H4 (cell line): ENCODE data around the gene SEZ6L. TPM values are rescaled to one million over a fixed set of nuclear protein-coding genes. Genes with fewer than 3 reads are reported as not detected.
"Not testable (repeated sequence)": the region's sequence is repeated elsewhere in the genome, so short reads cannot be mapped to it uniquely, and the experiment has no call there.

Source experiments
- DNase-seq: peaks from one replicate; pipeline ENCODE4 v3.0.0-alpha.2; 2015; ENCODE audit warnings: low spot score
- total RNA-seq: library from RNA; depleted of rRNA; stranded (reverse); fragments of >200 nt; shearing (Covaris generic); gene quantifications from 2 replicates; pipeline ENCODE4 v1.2.3, GENCODE V29; 2014

SEZ6L gene
- total RNA-seq, 1 experiment from 2014 or later = 0.02 TPM

- DNase-seq = no peak
Observed at GRCh38 chr22:26380072-26380830, 211.0 kb downstream of the SEZ6L start.

GRCh38 chr22:26382782-26383181, 213.5 kb downstream of the SEZ6L start:
- no peak for DNase-seq

- DNase-seq = no peak
Observed at GRCh38 chr22:26383968-26384556, 214.8 kb downstream of the SEZ6L start.

GRCh38 chr22:26385164-26385563, 215.9 kb downstream of the SEZ6L start:
- no peak for DNase-seq

GRCh38 chr22:26389125-26389524, 219.9 kb downstream of the SEZ6L start:
- no peak for DNase-seq

- DNase-seq = no peak
Observed at GRCh38 chr22:26391091-26391490, 221.8 kb downstream of the SEZ6L start.

GRCh38 chr22:26391623-26392022, 222.4 kb downstream of the SEZ6L start:
- no peak for DNase-seq

GRCh38 chr22:26393929-26394328, 224.7 kb downstream of the SEZ6L start:
- no peak for DNase-seq

GRCh38 chr22:26394777-26395176, 225.5 kb downstream of the SEZ6L start:
- DNase-seq = no peak

GRCh38 chr22:26395926-26396325, 226.7 kb downstream of the SEZ6L start:
- no peak for DNase-seq

- peak; percentile 38 for DNase-seq
Observed at GRCh38 chr22:26398741-26399153, 229.5 kb downstream of the SEZ6L start.

GRCh38 chr22:26399289-26399688, 230.0 kb downstream of the SEZ6L start:
- DNase-seq = no peak

- peak; percentile 6 for DNase-seq
Observed at GRCh38 chr22:26401726-26402125, 232.5 kb downstream of the SEZ6L start.

GRCh38 chr22:26404851-26405421, 235.7 kb downstream of the SEZ6L start:
- DNase-seq = no peak

GRCh38 chr22:26406118-26406517, 236.9 kb downstream of the SEZ6L start:
- peak; percentile 15 for DNase-seq

GRCh38 chr22:26408562-26409220, 239.4 kb downstream of the SEZ6L start:
- not testable (repeated sequence) for DNase-seq

GRCh38 chr22:26409719-26410335, 240.6 kb downstream of the SEZ6L start:
- DNase-seq = no peak

GRCh38 chr22:26410386-26410785, 241.1 kb downstream of the SEZ6L start:
- DNase-seq = no peak

GRCh38 chr22:26414347-26414746, 245.1 kb downstream of the SEZ6L start:
- no peak for DNase-seq

- no peak for DNase-seq
Observed at GRCh38 chr22:26416256-26416655, 247.0 kb downstream of the SEZ6L start.

- DNase-seq = peak; percentile 26
Observed at GRCh38 chr22:26416670-26417276, 247.5 kb downstream of the SEZ6L start.

- DNase-seq = no peak
Observed at GRCh38 chr22:26417406-26417805, 248.1 kb downstream of the SEZ6L start.
